GM21717 (cell line): Measurements from ENCODE around the gene SPOCK1.

Experiments
- ATAC-seq: cut with Tn5 transposase; IDR thresholded peaks from one replicate; pipeline ENCODE4 v1.9.1; 2021; ENCODE audit warnings: mild to moderate bottlenecking, moderate library complexity; ENCODE audit not compliant: unreplicated experiment

Gene SPOCK1

GRCh38 chr5:137496919-137497318, 2.2 kb downstream of the SPOCK1 start:
- ATAC-seq: no peak

GRCh38 chr5:137492331-137492730, 6.8 kb downstream of the SPOCK1 start:
- no peak for ATAC-seq

- no peak for ATAC-seq
Measured at GRCh38 chr5:137491121-137491520, 8.0 kb downstream of the SPOCK1 start.

- no peak for ATAC-seq
Measured at GRCh38 chr5:137490591-137490990, 8.5 kb downstream of the SPOCK1 start.

GRCh38 chr5:137488974-137489373, 10.2 kb downstream of the SPOCK1 start:
- no peak for ATAC-seq

- ATAC-seq: no peak
Measured at GRCh38 chr5:137488516-137488915, 10.6 kb downstream of the SPOCK1 start.

GRCh38 chr5:137487600-137487999, 11.5 kb downstream of the SPOCK1 start:
- no peak for ATAC-seq

- ATAC-seq: no peak
Measured at GRCh38 chr5:137486707-137487106, 12.4 kb downstream of the SPOCK1 start.

- ATAC-seq: no peak
Measured at GRCh38 chr5:137481596-137481995, 17.5 kb downstream of the SPOCK1 start.

- no peak for ATAC-seq
Measured at GRCh38 chr5:137478043-137478442, 21.1 kb downstream of the SPOCK1 start.

- ATAC-seq: no peak
Measured at GRCh38 chr5:137470921-137471220, 28.3 kb downstream of the SPOCK1 start.

GRCh38 chr5:137470111-137470920, 28.8 kb downstream of the SPOCK1 start:
- no peak for ATAC-seq

- ATAC-seq: no peak
Measured at GRCh38 chr5:137466889-137467288, 32.2 kb downstream of the SPOCK1 start.

GRCh38 chr5:137465930-137466329, 33.2 kb downstream of the SPOCK1 start:
- ATAC-seq: no peak

GRCh38 chr5:137462816-137463520, 36.2 kb downstream of the SPOCK1 start:
- no peak for ATAC-seq

- ATAC-seq: no peak
Measured at GRCh38 chr5:137462265-137462590, 36.9 kb downstream of the SPOCK1 start.

- no peak for ATAC-seq
Measured at GRCh38 chr5:137461391-137462264, 37.5 kb downstream of the SPOCK1 start.

GRCh38 chr5:137454671-137455070, 44.5 kb downstream of the SPOCK1 start:
- ATAC-seq: no peak

GRCh38 chr5:137453483-137454080, 45.5 kb downstream of the SPOCK1 start:
- ATAC-seq: no peak

GRCh38 chr5:137450759-137451158, 48.4 kb downstream of the SPOCK1 start:
- ATAC-seq: no peak

GRCh38 chr5:137448868-137449267, 50.3 kb downstream of the SPOCK1 start:
- ATAC-seq: no peak
